HepG2 (cell line): ENCODE results near the gene PSAP. TPM values are rescaled to one million over a fixed set of nuclear protein-coding genes. Genes with fewer than 3 reads are reported as not detected.

ENCODE experiments used
- ATAC-seq: fragments of 200-7000 bp; cut with Tn5 transposase; 3 replicates; pipeline ENCODE4 v1.9.1; 2020; ENCODE audit warnings: mild to moderate bottlenecking, moderate library complexity
- BruUV-seq: library from RNA; stranded (reverse); fragments of 400-500 nt; replicated peaks from 2 replicates; lab custom pipeline; 2021; lab: Mats Ljungman, UMichigan
- CTCF ChIA-PET: fragments of 300-600 bp; formaldehyde crosslinking; extraction: SDS; loops from one replicate; lab custom pipeline; 2021; ENCODE audit warnings: low total read pairs, inconsistent platforms, low intra/inter-chr PET ratio; lab: Yijun Ruan, JAX
- POLR2A ChIA-PET: fragments of 350-600 bp; sonication (Branson Sonifier 250); formaldehyde crosslinking; loops from one replicate; lab custom pipeline; 2020; ENCODE audit warnings: antibody characterized with exemption, inconsistent platforms; lab: Yijun Ruan, JAX
- DNase-seq: peaks from one replicate; pipeline ENCODE4 v3.0.0-alpha.2; 2015; ENCODE audit warnings: low spot score
- FAIRE-seq: peaks from 3 replicates; lab custom pipeline; 2011; peaks lifted over from hg19 to GRCh38; lab: Jason Lieb, UNC
- H2AFZ ChIP-seq: one replicate; pipeline ENCODE4 v1.6.1; 2011; ENCODE audit warnings: low read length, inconsistent platforms
- H3K27ac ChIP-seq: fragments of 300-600 bp; 3 replicates; pipeline ENCODE4 v1.8.0; 2011; ENCODE audit warnings: mixed run types, mild to moderate bottlenecking, mixed read lengths, low read length, inconsistent platforms; ENCODE audit not compliant: insufficient read depth; ENCODE audit errors: extremely low read length
- H3K27me3 ChIP-seq, 2 experiments: fragments of 200-600 bp in 1 of 2; 2 replicates in 1 of 2; 3 replicates in 1 of 2; pipeline versions ENCODE4 v1.6.0 to v1.8.0; 2011; ENCODE audit warnings: low read length in 2 of 2, mild to moderate bottlenecking in 2 of 2, moderate library complexity in 2 of 2, inconsistent platforms in 1 of 2; ENCODE audit not compliant: insufficient read depth in 2 of 2, control insufficient read depth in 1 of 2
- H3K36me3 ChIP-seq, 2 experiments: fragments of 200-600 bp in 1 of 2; replicated peaks in 1 of 2; 2 replicates in 1 of 2; 3 replicates in 1 of 2; pipeline versions ENCODE4 v1.5.1 to v1.8.0; 2011; ENCODE audit warnings: low read length in 2 of 2, inconsistent platforms in 1 of 2; ENCODE audit not compliant: insufficient read depth in 2 of 2, control insufficient read depth in 1 of 2
- H3K4me1 ChIP-seq: 2 replicates; pipeline ENCODE4 v1.5.1; 2012; ENCODE audit warnings: low read length, inconsistent platforms; ENCODE audit not compliant: insufficient read depth
- H3K4me2 ChIP-seq: 2 replicates; pipeline ENCODE4 v1.6.0; 2011; ENCODE audit warnings: low read depth, low read length, inconsistent platforms
- H3K4me3 ChIP-seq, 3 experiments: fragments of 200-600 bp in 1 of 3; sonication (generic), shearing (Covaris generic) in 1 of 3; replicated peaks in 1 of 3; 2 replicates each; pipeline ENCODE4 v1.5.1; 2011 to 2016; ENCODE audit warnings: low read length in 3 of 3, inconsistent platforms in 2 of 3, low read depth in 2 of 3, mild to moderate bottlenecking in 2 of 3, control low read depth in 1 of 3, mixed read lengths in 1 of 3; ENCODE audit not compliant: insufficient read depth in 1 of 3
- H3K79me2 ChIP-seq: one replicate; pipeline ENCODE4 v1.6.1; 2011; ENCODE audit warnings: low read length, inconsistent platforms; ENCODE audit not compliant: insufficient read depth
- H3K9ac ChIP-seq: 2 replicates; pipeline ENCODE4 v1.6.0; 2011; ENCODE audit warnings: mild to moderate bottlenecking, low read depth, low read length, inconsistent platforms; ENCODE audit not compliant: insufficient read depth
- H3K9me3 ChIP-seq: 2 replicates; pipeline ENCODE4 v1.5.1; 2012; ENCODE audit warnings: mild to moderate bottlenecking, low read length
- H4K20me1 ChIP-seq: 2 replicates; pipeline ENCODE4 v1.6.0; 2011; ENCODE audit warnings: inconsistent platforms, mild to moderate bottlenecking, low read length, moderate library complexity; ENCODE audit not compliant: insufficient read depth
- BCL6 ChIP-seq: IDR thresholded peaks from 2 replicates; pipeline ENCODE4 v1.6.1; 2016; ENCODE audit warnings: missing genetic modification reagents, missing compliant biosample characterization
- ELF1 ChIP-seq: sonication (generic); formaldehyde crosslinking; IDR thresholded peaks from 2 replicates; pipeline ENCODE4 v1.4.0; 2020; ENCODE audit warnings: missing genetic modification reagents
- FOXP1 ChIP-seq, 2 experiments: fragments of 450-650 bp in 1 of 2; IDR thresholded peaks; 2 replicates each; pipeline ENCODE4 v1.6.1; 2017 to 2018; ENCODE audit warnings: antibody characterized with exemption in 1 of 2
- HDAC1 ChIP-seq: sonication (generic); formaldehyde crosslinking; IDR thresholded peaks from 2 replicates; pipeline ENCODE4 v1.5.1; 2020; ENCODE audit warnings: mild to moderate bottlenecking, missing genetic modification reagents
- MED8 ChIP-seq: sonication (generic); formaldehyde crosslinking; IDR thresholded peaks from 2 replicates; pipeline ENCODE4 v1.8.1; 2023; ENCODE audit warnings: mild to moderate bottlenecking, missing genetic modification reagents; ENCODE audit not compliant: insufficient replicate concordance
- RAD21 ChIP-seq: fragments of 450-650 bp; formaldehyde crosslinking; IDR thresholded peaks from 2 replicates; pipeline ENCODE4 v1.5.0; 2020; ENCODE audit warnings: mild to moderate bottlenecking
- SIX4 ChIP-seq: sonication (generic); formaldehyde crosslinking; IDR thresholded peaks from 2 replicates; pipeline ENCODE4 v1.4.0; 2020; ENCODE audit warnings: missing genetic modification reagents
- SPEN ChIP-seq: sonication (generic); formaldehyde crosslinking; IDR thresholded peaks from 2 replicates; pipeline ENCODE4 v1.5.1; 2020; ENCODE audit warnings: low read depth, mild to moderate bottlenecking, missing genetic modification reagents
- TBX2 ChIP-seq: sonication (generic); formaldehyde crosslinking; IDR thresholded peaks from 2 replicates; pipeline ENCODE4 v1.5.0; 2020; ENCODE audit warnings: missing genetic modification reagents, mild to moderate bottlenecking, borderline replicate concordance
- ZBTB2 ChIP-seq: sonication (generic); formaldehyde crosslinking; IDR thresholded peaks from 2 replicates; pipeline ENCODE4 v1.8.0; 2022; ENCODE audit warnings: low read depth, missing genetic modification reagents
- ZMYM3 ChIP-seq: sonication (generic); formaldehyde crosslinking; IDR thresholded peaks from 2 replicates; pipeline ENCODE4 v1.5.1; 2020; ENCODE audit warnings: mild to moderate bottlenecking, missing genetic modification reagents
- ZNF121 ChIP-seq: sonication (generic); formaldehyde crosslinking; IDR thresholded peaks from 2 replicates; pipeline ENCODE4 v1.5.0; 2020; ENCODE audit warnings: mild to moderate bottlenecking, missing genetic modification reagents
- ZNF362 ChIP-seq: sonication (generic); formaldehyde crosslinking; IDR thresholded peaks from 2 replicates; pipeline ENCODE4 v1.4.0; 2020; ENCODE audit warnings: missing genetic modification reagents, mild to moderate bottlenecking, borderline replicate concordance
- ZNF614 ChIP-seq: IDR thresholded peaks from 2 replicates; pipeline ENCODE4 v1.6.1; 2018; ENCODE audit warnings: missing biosample characterization, missing genetic modification reagents, inconsistent platforms, borderline replicate concordance
- ZNF687 ChIP-seq: sonication (generic); formaldehyde crosslinking; IDR thresholded peaks from 2 replicates; pipeline ENCODE4 v1.5.1; 2020; ENCODE audit warnings: mild to moderate bottlenecking, missing genetic modification reagents, moderate library complexity
- ZNF770 ChIP-seq: sonication (generic); formaldehyde crosslinking; IDR thresholded peaks from 2 replicates; pipeline ENCODE4 v1.5.0; 2020; ENCODE audit warnings: mild to moderate bottlenecking, missing genetic modification reagents
- WGBS: methylation state at CpG from one replicate; pipeline ENCODE4 v1.1.6; 2017; ENCODE audit warnings: low lambda C conversion rate; 5-methylcytosine and 5-hydroxymethylcytosine counted together
- in situ Hi-C: cut with HindIII; loops from 2 replicates; pipeline ENCODE4 v1.10.0; 2017; ENCODE audit warnings: low pct_unique_long_range_greater_than_20kb; ENCODE audit not compliant: extremely low pct_ligation_motif_present
- intact Hi-C: fragments of 100-400 bp; cut with micrococcal nuclease; formaldehyde crosslinking; loops from one replicate; pipeline ENCODE4 v1.10.0; 2022; ENCODE audit not compliant: unreplicated experiment
- polyA plus RNA-seq, 8 experiments: library from polyadenylated mRNA; depleted of rRNA in 3 of 8; stranded (reverse) in 7 of 8; unstranded in 1 of 8; fragments of >200 nt; fragmentation: Illumina TruSeq in 4 of 8; extraction: Trizol in 4 of 8; gene quantifications; 2 replicates each; pipeline versions ENCODE4 v1.2.1 to v1.2.3, GENCODE V29; 2011 to 2016; ENCODE audit warnings: low read depth in 4 of 8, missing spikeins in 1 of 8, mixed read lengths in 1 of 8; ENCODE audit not compliant: insufficient read depth in 1 of 8
- total RNA-seq, 5 experiments: library from RNA; depleted of rRNA; stranded (reverse); fragments of >200 nt; fragmentation: Illumina TruSeq; extraction: Trizol; gene quantifications; 2 replicates each; pipeline ENCODE4 v1.2.3, GENCODE V29; 2016; ENCODE audit warnings: low read depth in 1 of 5

PSAP gene
- total and polyA plus RNA-seq, 2 of the 13 experiments (the other 11 are each of a cell fraction or from before 2014, with no cell fraction given) = 323 to 643 TPM

- peaks cover 33% of the 10 kb centered on the region for H4K20me1 ChIP-seq
- H3K79me2 ChIP-seq = peaks cover 62% of the 10 kb centered on the region
- intact Hi-C loops (no loop called here), in situ Hi-C loops (loop anchor here (5.0 kb wide), 1 partner anchor 43 kb away; no protein-coding TSS in a partner anchor)
- POLR2A ChIA-PET = interaction anchor here (0.9 to 2.4 kb wide), 3 partner anchors 12 to 99 kb away, joined by 3 to 74 read pairs (median 3); no protein-coding TSS in a partner anchor
- peak overlapping the region; percentile 74 to 84 (median 81) for H3K4me3 ChIP-seq
- FAIRE-seq = no peak
- ATAC-seq = no peak
- peak overlapping the region; percentile 72 for H3K9ac ChIP-seq
- peak overlapping the region; percentile 36 for H3K27ac ChIP-seq
- no peaks in the 10 kb centered on the region for H3K9me3 ChIP-seq
- H3K4me1 ChIP-seq = peaks cover 61% of the 10 kb centered on the region
- CTCF ChIA-PET = no interaction called here
- H3K4me2 ChIP-seq = peak overlapping the region; percentile 77
- 19% methylated on average over 17 of the region's 17 CpGs for WGBS
- no TSS peak for BruUV-seq
- no peak overlapping the region for H2AFZ ChIP-seq
- peaks cover 0 to 3% of the 10 kb centered on the region in 2 experiments; a peak in 1 of 5 replicates for H3K27me3 ChIP-seq
- DNase-seq = no peak
- peaks cover 0 to 2% of the 10 kb centered on the region in 2 experiments; a peak in 2 of 5 replicates for H3K36me3 ChIP-seq
- TF ChIP-seq ZBTB2 (CRISPR knock-in tag) = no peak
- TF ChIP-seq TBX2 = no peak
- TF ChIP-seq ZNF770 (CRISPR knock-in tag) = peak; percentile 69; the same call in 1 of the 2 replicates
- TF ChIP-seq SPEN (CRISPR knock-in tag) = no peak
- no peak for TF ChIP-seq MED8 (CRISPR knock-in tag)
- peak; percentile 28; the same call in 1 of the 2 replicates for TF ChIP-seq FOXP1 (IDR thresholded peaks at IDR 0.05)
- no peak for TF ChIP-seq FOXP1 (CRISPR knock-in tag; IDR thresholded peaks at IDR 0.05)
- no peak for TF ChIP-seq ZNF614 (CRISPR knock-in tag)
- TF ChIP-seq BCL6 (CRISPR knock-in tag) = no peak
- no peak for TF ChIP-seq SIX4
- TF ChIP-seq RAD21 = no peak
- 0 out of 2 replicates have a peak, but pooled peaks have one; percentile 11 for TF ChIP-seq ELF1
- no peak for TF ChIP-seq ZNF362
- peak; percentile 99 for TF ChIP-seq ZNF121
- 0 out of 2 replicates have a peak, but pooled peaks have one; percentile 19 for TF ChIP-seq HDAC1 (CRISPR knock-in tag)
- TF ChIP-seq ZMYM3 (CRISPR knock-in tag) = peak; percentile 82
- peak; percentile 26 for TF ChIP-seq ZNF687 (CRISPR knock-in tag)
These were observed 1.6 kb downstream of the PSAP start for GRCh38 chr10:71849461-71849908.
